Activated CD8-positive, alpha-beta memory T cell treated with anti-CD3 and anti-CD28 coated beads for 4 hours (primary cell): ENCODE results near the gene GPR37.

Source experiments
- DNase-seq, 2 donors: peaks; one replicate each; pipeline ENCODE4 v3.0.0-alpha.2; 2020; ENCODE audit warnings: low read depth in 2 of 2

Gene GPR37

GRCh38 chr7:124765401-124766352 is at the start of gene GPR37:
Gene GPR37 (minus strand): TSS chr7:124765792. CDS start chr7:124764976, 816 bp downstream.
- DNase-seq = no peak

GRCh38 chr7:124813994-124814798 is 48.6 kb upstream of the GPR37 start:
- no peak for DNase-seq

DNA sequence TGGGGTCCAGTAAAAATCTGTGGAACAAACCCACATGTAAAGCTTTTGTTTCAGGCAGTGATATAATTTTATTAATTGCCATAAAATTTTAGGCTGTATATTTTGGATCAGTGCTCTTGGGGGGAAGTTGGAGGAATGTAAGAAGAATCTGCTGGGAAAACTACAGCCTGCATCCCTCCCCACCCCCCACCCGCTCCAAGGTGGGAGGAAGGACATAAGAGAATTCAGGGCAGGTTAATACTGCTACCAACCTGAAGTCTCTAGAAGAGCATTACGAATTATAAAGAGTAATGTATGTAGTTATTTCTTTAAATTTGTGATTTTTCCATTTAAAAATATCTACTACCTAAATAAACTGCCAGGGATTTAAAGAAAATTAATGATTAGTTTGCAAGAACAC is 47.2 kb upstream of the GPR37 start:
- no peak for DNase-seq

DNA sequence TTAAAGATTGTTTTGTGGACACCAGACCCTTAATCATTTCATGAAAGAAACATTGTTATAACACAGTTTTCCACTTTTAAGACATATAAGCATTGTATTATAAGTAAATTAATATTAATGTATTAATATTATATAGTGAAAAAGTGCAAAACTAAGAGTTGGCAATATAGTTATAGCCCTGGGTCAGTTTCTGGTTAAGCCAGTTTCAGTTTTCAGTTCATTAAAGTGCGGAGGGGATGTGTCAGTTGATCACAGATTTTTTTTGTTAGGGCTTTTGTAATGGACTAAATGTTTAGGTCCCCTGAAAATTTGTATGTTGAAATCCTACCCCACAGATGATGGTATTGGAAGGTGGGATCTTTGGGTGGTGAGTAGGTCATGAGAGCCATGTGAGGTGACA is 45.7 kb upstream of the GPR37 start:
- DNase-seq = no peak

DNA sequence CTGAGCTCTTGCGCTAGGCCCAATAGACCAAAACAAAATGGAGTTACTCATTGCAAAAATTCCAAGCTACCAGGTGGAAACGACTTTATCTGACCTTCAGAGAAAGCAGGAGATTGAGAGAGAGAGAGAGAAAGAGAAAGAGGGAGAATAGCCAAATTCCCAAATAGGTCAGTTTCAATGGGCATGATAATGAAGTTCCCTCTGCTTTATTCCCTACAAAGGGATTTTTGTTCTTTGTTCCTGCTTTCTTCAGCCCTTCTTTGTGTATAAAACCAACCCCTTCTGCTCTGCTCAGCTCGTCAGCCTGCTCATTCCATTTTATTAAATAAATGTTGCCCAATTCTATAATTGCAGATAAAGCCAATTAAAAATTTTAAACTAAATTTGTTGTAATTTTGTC is 45.0 kb upstream of the GPR37 start:
- DNase-seq = no peak

DNA sequence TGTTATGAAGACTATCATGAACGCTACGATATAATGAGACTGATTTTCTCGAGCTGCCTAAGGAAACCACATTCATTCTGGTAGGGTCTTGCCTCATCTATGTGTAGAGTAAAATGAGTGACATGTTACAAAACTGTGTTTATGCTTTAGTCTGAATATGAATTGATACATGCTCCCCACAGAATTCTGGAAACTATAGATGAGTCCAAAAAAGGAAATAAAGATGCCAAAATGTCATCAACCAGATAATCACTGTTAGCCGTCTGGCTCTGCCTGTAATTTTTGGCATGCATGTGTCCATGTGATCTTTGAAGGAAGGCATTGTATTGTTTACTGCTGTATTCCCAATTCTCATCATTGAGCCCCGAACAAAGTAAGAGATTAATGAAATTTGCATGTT is 42.6 kb upstream of the GPR37 start:
- DNase-seq = no peak

DNA sequence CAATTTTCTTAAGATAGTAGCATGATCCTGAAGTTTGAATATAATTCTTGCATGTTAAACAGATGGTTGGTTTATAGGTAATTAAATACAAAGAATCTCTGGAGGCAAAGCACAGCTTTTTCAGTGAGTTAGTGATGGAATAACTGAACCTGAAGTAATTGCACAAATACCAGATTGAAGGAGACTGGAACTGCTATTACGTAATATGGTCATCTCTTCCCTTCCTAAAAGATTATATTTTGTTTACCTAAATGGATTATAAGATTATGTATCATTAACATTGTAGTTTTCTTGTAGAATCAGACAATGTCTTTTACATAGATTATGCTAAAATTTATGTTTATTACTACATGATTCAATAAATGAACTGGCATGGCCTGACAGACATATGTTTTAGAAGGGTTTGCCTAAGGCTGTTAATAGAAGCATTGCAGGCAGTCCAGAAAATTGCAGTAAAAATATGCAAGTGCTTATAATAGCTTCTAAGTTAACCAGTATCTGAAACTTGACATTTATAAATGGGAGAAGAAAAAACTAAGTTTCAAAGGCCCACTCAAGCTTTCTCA is 35.8 kb upstream of the GPR37 start:
- DNase-seq = no peak

DNA sequence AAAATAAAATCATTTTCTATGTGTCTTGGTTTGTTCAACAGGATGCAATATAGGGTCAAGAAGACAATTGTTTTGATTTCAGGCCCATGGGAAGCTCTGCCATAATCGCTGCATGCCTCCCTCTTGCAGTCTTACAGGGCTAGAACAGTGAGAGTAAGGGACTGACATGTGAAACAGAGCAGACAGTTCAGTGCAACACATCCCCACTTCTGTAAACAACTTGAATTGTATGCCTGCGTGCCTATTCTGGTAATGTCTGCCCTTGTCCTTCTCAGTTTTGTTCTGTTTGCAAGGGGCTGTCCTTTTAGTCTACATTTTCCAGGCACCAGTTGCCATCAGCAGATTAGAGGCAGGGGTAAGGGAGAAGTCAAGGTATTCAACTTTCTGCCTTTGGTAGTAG is 34.8 kb upstream of the GPR37 start:
- no peak for DNase-seq

DNA sequence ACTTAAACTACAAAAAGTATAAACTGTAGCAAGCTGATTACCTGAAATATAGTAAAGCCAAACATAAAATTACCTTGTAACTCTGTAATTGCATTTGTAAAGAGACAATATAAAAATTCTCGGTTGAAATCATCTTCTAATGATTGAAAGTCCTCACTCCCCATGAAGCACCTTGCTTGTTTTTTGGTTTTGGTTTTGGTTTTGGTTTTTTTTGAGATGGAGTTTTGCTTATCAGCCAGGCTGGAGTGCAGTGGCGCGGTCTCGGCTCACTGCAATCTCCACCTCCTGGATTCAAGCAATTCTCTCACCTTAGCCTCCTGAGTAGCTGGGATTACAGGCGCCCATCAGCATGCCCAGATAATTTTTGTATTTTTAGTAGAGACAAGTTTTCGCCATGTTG is 33.9 kb upstream of the GPR37 start:
- no peak for DNase-seq

- no peak for DNase-seq
These were observed 31.2 kb upstream of the GPR37 start for GRCh38 chr7:124796771-124797170.

GRCh38 chr7:124792696-124793095 is 27.1 kb upstream of the GPR37 start:
- DNase-seq = no peak

DNA sequence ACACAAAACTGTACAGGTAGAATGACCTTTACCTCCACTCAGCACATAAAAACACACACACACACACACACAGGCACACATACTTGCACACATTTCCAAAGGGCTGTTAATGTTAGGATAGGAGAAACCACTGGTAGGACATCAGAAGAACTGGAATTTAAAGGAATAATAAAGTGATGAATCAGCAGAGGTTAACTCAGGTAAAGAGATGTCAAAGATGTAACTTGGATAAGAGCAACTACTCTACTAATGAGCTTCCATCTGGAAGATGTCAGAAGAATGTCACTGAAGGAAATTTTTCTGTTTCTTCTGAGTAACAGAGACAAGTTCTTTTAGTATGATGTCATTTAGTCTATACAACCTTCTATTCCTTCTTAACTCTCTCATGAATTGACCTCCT is 26.4 kb upstream of the GPR37 start:
- no peak for DNase-seq

DNA sequence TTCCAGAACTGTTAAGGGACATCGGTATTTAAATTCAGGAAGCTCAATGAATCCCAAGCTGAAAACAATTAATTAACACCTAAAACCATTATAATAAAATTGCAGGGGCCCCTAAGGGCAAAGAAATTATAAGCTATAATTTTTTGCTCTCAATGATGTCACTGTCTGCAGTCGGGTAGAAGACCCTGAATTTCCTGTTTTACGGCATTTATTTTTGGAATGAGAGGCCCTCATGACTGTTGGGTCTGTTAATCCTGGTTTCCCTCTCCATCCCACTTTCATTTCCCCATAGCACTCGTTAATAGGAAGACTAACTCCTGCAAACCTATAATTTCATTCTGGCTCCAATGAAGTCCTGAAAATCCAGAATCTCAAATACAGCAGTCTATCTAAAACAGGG is 25.8 kb upstream of the GPR37 start:
- no peak for DNase-seq

GRCh38 chr7:124790645-124791044 is 25.1 kb upstream of the GPR37 start:
- DNase-seq = no peak

DNA sequence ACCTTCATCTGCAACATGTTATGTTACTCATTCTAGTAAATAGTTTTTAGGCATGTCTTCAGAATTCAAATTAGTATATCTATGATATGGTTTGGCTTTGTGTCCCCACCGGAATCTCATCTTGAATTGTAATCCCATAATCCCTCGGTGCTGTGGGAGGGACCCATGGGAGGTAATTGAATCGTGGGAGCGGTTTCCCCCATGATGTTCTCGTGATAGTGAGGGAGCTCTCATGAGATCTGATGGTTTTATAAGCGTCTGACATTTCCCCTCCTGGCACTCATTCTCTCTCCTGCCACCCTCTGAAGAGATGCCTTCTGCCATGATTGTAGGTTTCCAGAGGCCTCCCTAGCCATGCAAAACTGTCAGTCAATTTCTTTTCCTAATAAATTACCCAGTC is 20.4 kb upstream of the GPR37 start:
- no peak for DNase-seq

- DNase-seq = no peak
These were observed 19.6 kb upstream of the GPR37 start for GRCh38 chr7:124784879-124785818.

- DNase-seq = no peak
These were observed 17.7 kb upstream of the GPR37 start for GRCh38 chr7:124783271-124783670.

DNA sequence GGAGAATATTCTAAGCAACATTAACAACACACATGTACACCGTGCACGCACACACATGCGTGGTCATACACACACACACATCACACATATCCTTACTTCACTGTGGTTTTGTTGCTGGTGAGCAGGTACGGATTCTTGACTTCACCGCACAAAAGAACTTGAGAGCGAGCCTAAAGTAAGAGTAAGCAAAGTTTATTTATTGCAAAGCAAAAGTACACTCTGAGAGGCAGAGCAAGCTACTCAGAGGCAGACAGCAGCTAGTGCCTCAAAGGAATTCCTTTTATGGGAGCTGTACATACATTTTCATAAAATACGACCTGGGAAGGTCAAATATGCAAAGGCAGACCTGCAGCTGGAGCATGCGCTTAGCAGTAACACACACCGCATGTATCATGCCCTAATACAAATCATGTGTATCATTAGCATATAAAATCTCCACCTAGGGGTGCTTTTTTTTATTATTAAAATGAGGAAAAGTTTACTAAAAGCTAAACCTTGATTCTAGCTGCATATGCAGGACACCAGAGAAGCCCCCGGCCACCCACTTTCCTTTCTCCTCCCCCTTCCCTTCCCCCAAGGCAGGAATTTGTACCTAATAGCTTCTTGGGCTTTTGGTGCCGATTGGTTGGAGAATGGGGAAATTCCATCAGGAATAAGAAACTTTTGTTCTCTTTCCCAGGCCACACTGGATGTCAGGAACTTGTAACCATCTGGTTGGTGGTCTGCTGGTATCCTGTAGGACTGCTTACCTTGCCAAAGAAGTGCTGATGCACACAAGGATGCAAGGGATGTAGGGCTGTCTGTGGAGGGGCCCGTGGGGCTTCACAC is 16.5 kb upstream of the GPR37 start:
- DNase-seq = no peak

- no peak for DNase-seq
These were observed 15.8 kb upstream of the GPR37 start for GRCh38 chr7:124781418-124781817.

DNA sequence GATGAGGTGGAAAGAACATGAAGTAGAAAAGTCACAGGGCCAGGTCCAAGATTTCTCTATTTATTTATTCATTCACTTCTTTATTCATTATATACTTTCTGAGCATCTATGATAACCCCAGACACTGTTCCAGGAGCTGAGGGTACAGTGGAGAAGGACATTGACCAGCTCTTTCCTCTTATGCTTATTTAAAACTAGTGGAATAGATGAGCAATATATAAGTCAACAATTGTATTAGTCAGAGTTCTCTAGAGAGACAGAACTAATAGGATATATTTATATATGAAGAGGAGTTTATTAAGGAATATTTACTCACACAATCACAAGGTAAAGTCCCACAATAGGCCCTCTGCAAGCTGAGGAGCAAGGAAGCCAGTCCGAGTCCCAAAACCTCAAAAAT is 15.0 kb upstream of the GPR37 start:
- DNase-seq = no peak

- DNase-seq = no peak
These were observed 14.5 kb upstream of the GPR37 start for GRCh38 chr7:124780056-124780455.
